ENCODE results near the gene TRPV5.

DNA sequence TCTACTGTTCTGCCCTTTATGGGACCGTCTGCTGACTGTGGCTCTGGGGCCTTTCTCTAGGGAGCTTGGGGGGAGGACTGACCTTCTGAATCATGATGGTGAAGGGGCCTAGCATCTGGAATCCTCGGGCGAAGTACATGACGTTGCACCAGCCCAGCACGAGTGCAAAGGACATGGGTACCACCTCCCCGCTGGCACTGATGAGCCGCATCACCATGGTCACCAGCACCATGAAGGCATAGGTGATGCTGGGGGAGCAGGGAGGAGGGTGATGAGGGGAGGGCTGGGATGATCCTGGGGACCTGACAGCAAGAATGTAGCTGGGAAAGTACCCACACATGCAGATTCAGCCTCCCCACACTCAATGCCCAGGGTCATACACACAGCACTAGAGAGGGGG is 59.1 kb downstream of the TRPV5 start:
- TF ChIP-seq POLR2AphosphoS5 (IDR thresholded peaks at IDR 0.05; ENCODE audit: borderline replicate concordance, low read depth, low read length) (no peak), FOXP2 (optimal IDR thresholded peaks at IDR 0.05; ENCODE audit: control extremely low read depth, extremely low read length, insufficient read depth) (no peak)

Measured in SK-N-MC (cell line).